ENCODE results near the gene IFT27.
A peak's percentile ranks its signal among the peaks of the same experiment; 100 is the strongest.

GRCh38 chr22:36781656-36782627 lies 6.0 kb upstream of the IFT27 start:
- TF ChIP-seq, protein P1, sequence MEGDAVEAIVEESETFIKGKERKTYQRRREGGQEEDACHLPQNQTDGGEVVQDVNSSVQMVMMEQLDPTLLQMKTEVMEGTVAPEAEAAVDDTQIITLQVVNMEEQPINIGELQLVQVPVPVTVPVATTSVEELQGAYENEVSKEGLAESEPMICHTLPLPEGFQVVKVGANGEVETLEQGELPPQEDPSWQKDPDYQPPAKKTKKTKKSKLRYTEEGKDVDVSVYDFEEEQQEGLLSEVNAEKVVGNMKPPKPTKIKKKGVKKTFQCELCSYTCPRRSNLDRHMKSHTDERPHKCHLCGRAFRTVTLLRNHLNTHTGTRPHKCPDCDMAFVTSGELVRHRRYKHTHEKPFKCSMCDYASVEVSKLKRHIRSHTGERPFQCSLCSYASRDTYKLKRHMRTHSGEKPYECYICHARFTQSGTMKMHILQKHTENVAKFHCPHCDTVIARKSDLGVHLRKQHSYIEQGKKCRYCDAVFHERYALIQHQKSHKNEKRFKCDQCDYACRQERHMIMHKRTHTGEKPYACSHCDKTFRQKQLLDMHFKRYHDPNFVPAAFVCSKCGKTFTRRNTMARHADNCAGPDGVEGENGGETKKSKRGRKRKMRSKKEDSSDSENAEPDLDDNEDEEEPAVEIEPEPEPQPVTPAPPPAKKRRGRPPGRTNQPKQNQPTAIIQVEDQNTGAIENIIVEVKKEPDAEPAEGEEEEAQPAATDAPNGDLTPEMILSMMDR (conservative IDR thresholded peaks at IDR 0.05) = peak; percentile 99
- TF ChIP-seq EZH2 (IDR thresholded peaks at IDR 0.05; ENCODE audit: low read depth) = no peak
